ENCODE results near the gene RPL3.

GRCh38 chr22:39301108-39301507 lies 18.3 kb downstream of the RPL3 start:
- TF ChIP-seq SP1 (IDR thresholded peaks at IDR 0.05), result no peak
- TF ChIP-seq ARNT (IDR thresholded peaks at IDR 0.05), result no peak
- TF ChIP-seq FOXA1 (IDR thresholded peaks at IDR 0.05), result no peak
- TF ChIP-seq ELF4 (IDR thresholded peaks at IDR 0.05), result no peak
- TF ChIP-seq FOXM1 (IDR thresholded peaks at IDR 0.05; ENCODE audit: borderline replicate concordance), result no peak

Data from HEK293T (cell line).